Hepatocyte (in vitro differentiated cells): Measurements from ENCODE around the gene NHLRC4.

ENCODE experiments used
- CTCF ChIP-seq: fragments of 200-600 bp; sonication (generic); IDR thresholded peaks from 2 replicates; pipeline ENCODE4 v1.5.1; 2016; ENCODE audit warnings: antibody characterized with exemption, mild to moderate bottlenecking; ENCODE audit not compliant: poor library complexity
- EZH2 ChIP-seq: fragments of 200-600 bp; sonication (generic); IDR thresholded peaks from 2 replicates; pipeline ENCODE4 v1.6.1; 2016; ENCODE audit warnings: antibody characterized with exemption, mild to moderate bottlenecking, borderline replicate concordance
- EZH2phosphoT487 ChIP-seq: fragments of 200-600 bp; sonication (generic); IDR thresholded peaks from one replicate; pipeline ENCODE4 v1.6.1; 2018; ENCODE audit warnings: antibody characterized with exemption, mild to moderate bottlenecking, low read depth, moderate library complexity; ENCODE audit not compliant: unreplicated experiment, severe bottlenecking

GRCh38 chr16:582614-583331, 16.0 kb downstream of the NHLRC4 start:
- TF ChIP-seq CTCF (no peak), EZH2 (no peak), EZH2phosphoT487 (no peak)
